A673 (cell line): ENCODE measurements around the gene EPHA6. TPM values are rescaled to one million over a fixed set of nuclear protein-coding genes. Genes with fewer than 3 reads are reported as not detected.

Source experiments
- BruUV-seq: library from RNA; stranded (reverse); fragments of 400-500 nt; replicated peaks from 2 replicates; lab custom pipeline; 2021; lab: Mats Ljungman, UMichigan
- CTCF ChIA-PET: fragments of 300-600 bp; sonication (Branson Sonifier 250); formaldehyde crosslinking; loops from one replicate; lab custom pipeline; 2022; ENCODE audit warnings: antibody characterized with exemption; lab: Charles Lee
- POLR2A ChIA-PET: fragments of 300-600 bp; sonication (Branson Sonifier 250); formaldehyde crosslinking; loops from one replicate; lab custom pipeline; 2022; ENCODE audit warnings: antibody characterized with exemption; ENCODE audit not compliant: low non-redundant PET; lab: Charles Lee
- DNase-seq: peaks from one replicate; pipeline ENCODE4 v3.0.0-alpha.2; 2015; ENCODE audit warnings: low spot score
- H3K27ac ChIP-seq: fragments of 200-600 bp; sonication (generic); 2 replicates; pipeline ENCODE4 v1.5.1; 2016; ENCODE audit warnings: mixed run types, low read depth, mild to moderate bottlenecking, mixed read lengths, antibody characterized with exemption, low read length; ENCODE audit not compliant: poor library complexity, severe bottlenecking
- H3K27me3 ChIP-seq: fragments of 200-600 bp; sonication (generic); replicated peaks from 2 replicates; pipeline ENCODE4 v1.6.1; 2017; ENCODE audit warnings: mixed run types, low read depth, mild to moderate bottlenecking, mixed read lengths, antibody characterized with exemption, low read length; ENCODE audit not compliant: insufficient read depth, poor library complexity
- H3K36me3 ChIP-seq: fragments of 200-600 bp; sonication (generic); 2 replicates; pipeline ENCODE4 v1.6.1; 2016; ENCODE audit warnings: mixed run types, mild to moderate bottlenecking, mixed read lengths, antibody characterized with exemption, low read length; ENCODE audit not compliant: insufficient read depth, poor library complexity, severe bottlenecking
- H3K4me1 ChIP-seq: fragments of 200-600 bp; sonication (generic); 2 replicates; pipeline ENCODE4 v1.6.1; 2017; ENCODE audit warnings: mixed run types, mild to moderate bottlenecking, mixed read lengths, antibody characterized with exemption, low read length; ENCODE audit not compliant: insufficient read depth, poor library complexity, severe bottlenecking
- H3K4me3 ChIP-seq: fragments of 200-600 bp; sonication (generic); 2 replicates; pipeline ENCODE4 v1.5.1; 2016; ENCODE audit warnings: low read depth, mixed run types, mild to moderate bottlenecking, mixed read lengths, low read length; ENCODE audit not compliant: poor library complexity, severe bottlenecking
- H3K9me3 ChIP-seq: fragments of 200-600 bp; sonication (generic); 2 replicates; pipeline ENCODE4 v1.6.1; 2016; ENCODE audit warnings: mixed run types, low read depth, mild to moderate bottlenecking, mixed read lengths, antibody characterized with exemption, low read length; ENCODE audit not compliant: poor library complexity, severe bottlenecking
- EZH2 ChIP-seq: fragments of 200-600 bp; sonication (generic); IDR thresholded peaks from 2 replicates; pipeline ENCODE4 v1.6.1; 2017; ENCODE audit warnings: borderline replicate concordance, low read depth, mild to moderate bottlenecking, mixed read lengths, antibody characterized with exemption, low read length; ENCODE audit not compliant: poor library complexity, severe bottlenecking
- intact Hi-C: fragments of 100-400 bp; cut with micrococcal nuclease; formaldehyde crosslinking; loops from one replicate; pipeline ENCODE4 v1.10.0; 2022; ENCODE audit not compliant: unreplicated experiment
- total RNA-seq: library from RNA; stranded (reverse); gene quantifications from 2 replicates; pipeline ENCODE4 v1.2.3, GENCODE V29; 2021
- TF ChIP-seq, protein P1 (sequence below): fragments of 300-800, 200-600 bp; sonication (generic); conservative IDR thresholded peaks from 2 replicates; pipeline ENCODE4 v1.5.1; 2017; ENCODE audit warnings: low read depth, mild to moderate bottlenecking, antibody characterized with exemption, low read length, moderate library complexity, mixed read lengths

Gene EPHA6
- total RNA-seq, 1 experiment from 2014 or later = not detected

DNA sequence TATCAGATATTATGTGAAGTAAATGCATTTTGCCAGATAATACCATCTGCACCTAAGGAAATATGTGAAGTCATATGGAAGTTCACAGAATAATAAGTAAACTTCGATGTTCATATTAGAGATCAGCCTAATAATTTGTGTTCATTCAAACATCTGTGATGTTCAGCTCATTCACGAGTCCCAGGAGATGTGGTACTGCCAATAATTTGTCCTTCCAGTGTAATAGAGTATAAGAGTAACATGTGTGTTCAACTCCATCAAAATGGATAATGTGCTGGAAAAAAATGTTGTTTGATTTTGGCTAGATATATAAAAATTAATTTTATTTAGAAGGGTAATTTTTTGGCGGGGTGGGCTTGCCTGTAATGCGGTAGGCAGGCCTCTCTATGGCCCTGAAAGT lies 874.7 kb downstream of the EPHA6 start:
- no peaks in the 10 kb centered on the region for H3K4me1 ChIP-seq
- no peak overlapping the region for H3K27ac ChIP-seq
- TF ChIP-seq EZH2 = no peak
- TF ChIP-seq, protein P1, sequence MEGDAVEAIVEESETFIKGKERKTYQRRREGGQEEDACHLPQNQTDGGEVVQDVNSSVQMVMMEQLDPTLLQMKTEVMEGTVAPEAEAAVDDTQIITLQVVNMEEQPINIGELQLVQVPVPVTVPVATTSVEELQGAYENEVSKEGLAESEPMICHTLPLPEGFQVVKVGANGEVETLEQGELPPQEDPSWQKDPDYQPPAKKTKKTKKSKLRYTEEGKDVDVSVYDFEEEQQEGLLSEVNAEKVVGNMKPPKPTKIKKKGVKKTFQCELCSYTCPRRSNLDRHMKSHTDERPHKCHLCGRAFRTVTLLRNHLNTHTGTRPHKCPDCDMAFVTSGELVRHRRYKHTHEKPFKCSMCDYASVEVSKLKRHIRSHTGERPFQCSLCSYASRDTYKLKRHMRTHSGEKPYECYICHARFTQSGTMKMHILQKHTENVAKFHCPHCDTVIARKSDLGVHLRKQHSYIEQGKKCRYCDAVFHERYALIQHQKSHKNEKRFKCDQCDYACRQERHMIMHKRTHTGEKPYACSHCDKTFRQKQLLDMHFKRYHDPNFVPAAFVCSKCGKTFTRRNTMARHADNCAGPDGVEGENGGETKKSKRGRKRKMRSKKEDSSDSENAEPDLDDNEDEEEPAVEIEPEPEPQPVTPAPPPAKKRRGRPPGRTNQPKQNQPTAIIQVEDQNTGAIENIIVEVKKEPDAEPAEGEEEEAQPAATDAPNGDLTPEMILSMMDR = no peak
- POLR2A ChIA-PET = no interaction called here
- H3K4me3 ChIP-seq = no peak overlapping the region
- intact Hi-C loops = no loop called here
- no peak for DNase-seq
- no peaks in the 10 kb centered on the region for H3K9me3 ChIP-seq
- no peaks in the 10 kb centered on the region for H3K36me3 ChIP-seq
- no peaks in the 10 kb centered on the region for H3K27me3 ChIP-seq
- CTCF ChIA-PET = no interaction called here
- no TSS peak for BruUV-seq

DNA sequence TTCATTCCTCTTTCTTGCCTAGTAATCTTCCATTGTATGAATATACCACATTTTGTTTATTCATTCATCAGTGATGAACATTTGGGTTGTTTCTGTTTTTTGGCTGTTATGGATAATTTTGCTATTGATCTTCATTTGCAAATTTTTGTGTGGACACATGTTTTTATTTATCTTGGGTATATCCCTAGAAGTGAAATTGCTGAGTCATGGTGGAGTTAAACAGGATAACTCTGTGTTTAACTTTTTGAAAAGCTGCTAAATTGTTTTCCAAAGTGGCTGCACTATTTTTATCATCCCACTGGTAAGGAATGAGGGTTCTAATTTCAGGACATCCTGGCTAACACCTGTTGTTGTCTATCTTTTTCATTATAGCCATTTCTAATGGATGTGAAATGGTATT lies 875.6 kb downstream of the EPHA6 start:
- H3K4me1 ChIP-seq = no peaks in the 10 kb centered on the region
- intact Hi-C loops = no loop called here
- ChIA-PET POLR2A (no interaction called here), CTCF (no interaction called here)
- no peak for DNase-seq
- H3K27ac ChIP-seq = no peak overlapping the region
- no peaks in the 10 kb centered on the region for H3K36me3 ChIP-seq
- no peaks in the 10 kb centered on the region for H3K9me3 ChIP-seq
- BruUV-seq = no TSS peak
- H3K4me3 ChIP-seq = no peak overlapping the region
- no peaks in the 10 kb centered on the region for H3K27me3 ChIP-seq
- TF ChIP-seq EZH2 = no peak
- TF ChIP-seq, protein P1 = no peak

DNA sequence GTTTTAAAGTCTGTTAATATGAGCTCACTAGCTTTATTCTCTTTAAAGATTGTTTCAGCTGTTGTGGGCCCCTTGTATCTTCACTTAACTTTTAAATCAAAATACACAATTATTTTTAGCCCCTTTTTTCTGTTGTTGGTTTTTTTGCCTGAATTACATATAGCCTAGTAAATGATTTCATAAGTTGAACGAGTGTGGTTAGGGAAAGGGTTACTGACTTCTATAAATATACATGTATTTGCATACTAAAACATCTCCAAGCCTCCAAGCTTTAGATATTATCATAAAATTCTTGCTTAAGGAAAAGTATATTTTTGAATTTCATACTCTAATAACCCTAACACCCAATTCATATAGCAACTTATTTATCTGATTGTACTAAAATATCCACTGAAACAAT lies 877.0 kb downstream of the EPHA6 start:
- ChIA-PET POLR2A (no interaction called here), CTCF (no interaction called here)
- no peak overlapping the region for H3K27ac ChIP-seq
- no peaks in the 10 kb centered on the region for H3K27me3 ChIP-seq
- BruUV-seq = no TSS peak
- intact Hi-C loops = no loop called here
- H3K4me3 ChIP-seq = no peak overlapping the region
- DNase-seq = no peak
- no peaks in the 10 kb centered on the region for H3K9me3 ChIP-seq
- no peak for TF ChIP-seq EZH2
- no peaks in the 10 kb centered on the region for H3K4me1 ChIP-seq
- no peaks in the 10 kb centered on the region for H3K36me3 ChIP-seq

DNA sequence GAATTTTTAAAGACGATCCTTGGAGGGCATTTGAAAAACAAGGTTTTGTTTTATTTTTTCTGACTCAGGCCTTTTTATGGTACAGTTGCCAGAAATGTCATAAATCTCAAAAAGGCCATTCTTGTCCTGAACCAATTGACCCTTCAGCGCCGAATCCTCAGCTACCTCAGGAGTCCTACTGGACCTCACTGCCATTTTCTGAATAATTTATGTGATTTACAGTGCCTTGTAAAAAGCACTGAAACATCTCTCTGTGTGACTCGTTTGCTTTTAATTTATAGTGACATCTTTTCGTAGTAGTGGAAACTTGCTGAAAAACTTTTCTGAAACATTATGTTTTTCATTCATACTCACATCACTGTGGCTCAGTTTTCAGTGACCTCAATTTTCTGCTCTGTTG lies 878.0 kb downstream of the EPHA6 start:
- POLR2A ChIA-PET = no interaction called here
- no peaks in the 10 kb centered on the region for H3K9me3 ChIP-seq
- H3K27ac ChIP-seq = no peak overlapping the region
- H3K4me1 ChIP-seq = no peaks in the 10 kb centered on the region
- no TSS peak for BruUV-seq
- CTCF ChIA-PET = no interaction called here
- no peaks in the 10 kb centered on the region for H3K36me3 ChIP-seq
- no peak for DNase-seq
- intact Hi-C loops = no loop called here
- no peaks in the 10 kb centered on the region for H3K27me3 ChIP-seq
- no peak overlapping the region for H3K4me3 ChIP-seq
- TF ChIP-seq EZH2 = no peak
- TF ChIP-seq, protein P1 = no peak
